ENCODE results near the gene ANO2.

DNA sequence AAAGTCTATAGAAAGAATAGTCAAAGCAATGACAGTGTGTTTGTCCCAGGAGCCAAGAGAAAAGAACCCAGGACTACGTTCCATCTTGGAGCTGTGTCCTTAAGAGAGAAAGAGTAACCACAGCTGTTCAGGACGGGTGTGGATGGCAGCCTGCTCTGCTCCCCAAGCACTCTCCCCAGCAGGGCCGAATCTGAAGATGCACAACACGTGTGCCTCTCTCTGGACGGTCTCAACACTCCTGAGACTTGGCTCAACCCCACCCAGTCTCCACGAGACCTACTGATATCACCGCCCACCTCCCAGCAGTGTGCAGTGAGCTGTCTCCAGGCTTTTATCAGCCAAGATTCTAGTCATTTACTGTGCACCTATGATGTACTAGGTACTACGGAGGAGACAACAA, 27.3 kb upstream of the ANO2 start:
- TF ChIP-seq POLR2A (IDR thresholded peaks at IDR 0.05) (no peak), EP300 (IDR thresholded peaks at IDR 0.05; ENCODE audit: low read depth) (no peak)

Data from transverse colon (tissue), 1 donor.